ENCODE measurements around the gene ZNF195.
"Not testable (repeated sequence)": the region's sequence is repeated elsewhere in the genome, so short reads cannot be mapped to it uniquely, and the experiment has no call there.

ZNF195 gene

DNA sequence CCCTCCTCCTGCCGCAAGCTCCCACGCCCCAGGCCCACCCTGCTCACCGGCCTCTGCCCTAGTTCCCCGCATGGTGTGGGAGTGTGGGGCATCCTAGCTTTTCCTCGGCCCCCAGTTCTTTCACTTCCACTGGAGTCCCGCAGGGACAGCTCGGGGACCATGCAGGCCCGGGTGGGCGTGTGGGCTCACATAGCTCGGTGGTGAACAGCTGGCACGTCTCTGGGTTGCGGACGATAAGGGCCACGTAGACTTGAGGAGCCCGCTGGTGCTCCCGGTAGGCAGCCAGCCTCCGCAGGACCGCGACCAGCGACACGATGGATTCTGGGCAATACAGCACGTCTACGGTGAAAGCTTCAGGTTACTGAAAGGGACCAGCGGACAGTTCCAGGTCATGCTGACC, 34.7 kb upstream of the ZNF195 start:
- H3K79me1 ChIP-seq (replicated peaks; ENCODE audit: low read length, poor library complexity, severe bottlenecking); H2AK5ac ChIP-seq (ENCODE audit: low read length, severe bottlenecking); H3K4me1 ChIP-seq (ENCODE audit: control insufficient read depth, insufficient read depth, low read depth, low read length); DNase-seq; H3K36me3 ChIP-seq (ENCODE audit: control insufficient read depth in 1 of 2, insufficient read depth in 2 of 2, low read depth in 1 of 2, low read length in 2 of 2); H2AFZ ChIP-seq (ENCODE audit: low read depth, low read length); H3K4me2 ChIP-seq (ENCODE audit: low read length, poor library complexity, severe bottlenecking); H4K91ac ChIP-seq (ENCODE audit: low read length); H3K9ac ChIP-seq (ENCODE audit: low read length); H3K18ac ChIP-seq (ENCODE audit: low read depth in 1 of 2, low read length in 2 of 2); H3K14ac ChIP-seq (ENCODE audit: low read length in 2 of 2); H4K8ac ChIP-seq (ENCODE audit: low read length); H3K27ac ChIP-seq (ENCODE audit: low read length, poor library complexity, severe bottlenecking); H3K9me3 ChIP-seq (ENCODE audit: control insufficient read depth, low read length); H2BK5ac ChIP-seq (ENCODE audit: low read depth, low read length, poor library complexity, severe bottlenecking); H3K23ac ChIP-seq (ENCODE audit: low read length in 2 of 2); H3K4ac ChIP-seq (ENCODE audit: low read depth in 1 of 2, low read length in 2 of 2); H2BK120ac ChIP-seq (ENCODE audit: low read depth, low read length); H2BK12ac ChIP-seq (ENCODE audit: low read length in 2 of 2); H3K4me3 ChIP-seq (ENCODE audit: insufficient read depth in 1 of 2, low read depth in 1 of 2, low read length in 2 of 2); H3K27me3 ChIP-seq (ENCODE audit: control insufficient read depth in 1 of 2, insufficient read depth in 1 of 2, low read length in 2 of 2); H2BK15ac ChIP-seq (ENCODE audit: low read depth, poor library complexity, severe bottlenecking): not testable (repeated sequence)
- WGBS, result 90% methylated on average over 24 of the region's 24 CpGs

DNA sequence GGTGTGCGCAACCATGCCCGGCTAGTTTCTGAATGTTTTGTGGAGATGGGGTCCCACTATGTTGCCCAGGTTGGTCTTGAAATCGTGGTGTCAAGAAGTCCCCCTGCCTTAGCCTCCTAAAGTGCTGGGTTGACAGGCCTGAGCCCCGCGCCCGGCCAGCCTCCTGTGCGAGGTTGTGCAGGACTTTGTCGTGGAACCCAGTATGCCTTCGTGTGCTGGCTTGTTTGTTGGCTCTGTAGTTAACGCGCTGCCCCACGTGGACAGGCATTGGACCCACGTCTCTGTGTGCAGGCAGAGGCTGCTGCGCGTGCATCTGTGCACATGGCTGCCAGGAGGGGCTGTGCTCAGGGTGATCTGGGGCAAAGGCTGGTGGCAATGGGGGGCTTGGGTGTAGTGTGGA, 33.9 kb upstream of the ZNF195 start:
- Histone ChIP-seq H3K4ac (ENCODE audit: low read depth in 1 of 2, low read length in 2 of 2) (no peak overlapping the region), H3K23ac (ENCODE audit: low read length in 2 of 2) (no peak overlapping the region), H2BK15ac (ENCODE audit: low read depth, poor library complexity, severe bottlenecking) (no peak overlapping the region), H4K8ac (ENCODE audit: low read length) (no peak overlapping the region), H3K9me3 (ENCODE audit: control insufficient read depth, low read length) (no peaks in the 10 kb centered on the region), H3K4me1 (ENCODE audit: control insufficient read depth, insufficient read depth, low read depth, low read length) (no peaks in the 10 kb centered on the region), H3K79me1 (replicated peaks; ENCODE audit: low read length, poor library complexity, severe bottlenecking) (no peaks in the 10 kb centered on the region), H3K27ac (ENCODE audit: low read length, poor library complexity, severe bottlenecking) (no peak overlapping the region), H3K36me3 (ENCODE audit: control insufficient read depth in 1 of 2, insufficient read depth in 2 of 2, low read depth in 1 of 2, low read length in 2 of 2) (no peaks in the 10 kb centered on the region), H3K4me2 (ENCODE audit: low read length, poor library complexity, severe bottlenecking) (no peak overlapping the region), H3K18ac (ENCODE audit: low read depth in 1 of 2, low read length in 2 of 2) (no peak overlapping the region), H2BK5ac (ENCODE audit: low read depth, low read length, poor library complexity, severe bottlenecking) (no peak overlapping the region), H2BK12ac (ENCODE audit: low read length in 2 of 2) (no peak overlapping the region), H3K4me3 (ENCODE audit: insufficient read depth in 1 of 2, low read depth in 1 of 2, low read length in 2 of 2) (no peak overlapping the region), H2AK5ac (ENCODE audit: low read length, severe bottlenecking) (no peak overlapping the region), H3K9ac (ENCODE audit: low read length) (no peak overlapping the region), H3K14ac (ENCODE audit: low read length in 2 of 2) (no peak overlapping the region), H4K91ac (ENCODE audit: low read length) (no peak overlapping the region), H2BK120ac (ENCODE audit: low read depth, low read length) (no peak overlapping the region), H2AFZ (ENCODE audit: low read depth, low read length) (no peak overlapping the region), H3K27me3 (ENCODE audit: control insufficient read depth in 1 of 2, insufficient read depth in 1 of 2, low read length in 2 of 2) (no peaks in the 10 kb centered on the region)
- WGBS, result 77% methylated on average over 15 of the region's 15 CpGs
- DNase-seq, result no peak

DNA sequence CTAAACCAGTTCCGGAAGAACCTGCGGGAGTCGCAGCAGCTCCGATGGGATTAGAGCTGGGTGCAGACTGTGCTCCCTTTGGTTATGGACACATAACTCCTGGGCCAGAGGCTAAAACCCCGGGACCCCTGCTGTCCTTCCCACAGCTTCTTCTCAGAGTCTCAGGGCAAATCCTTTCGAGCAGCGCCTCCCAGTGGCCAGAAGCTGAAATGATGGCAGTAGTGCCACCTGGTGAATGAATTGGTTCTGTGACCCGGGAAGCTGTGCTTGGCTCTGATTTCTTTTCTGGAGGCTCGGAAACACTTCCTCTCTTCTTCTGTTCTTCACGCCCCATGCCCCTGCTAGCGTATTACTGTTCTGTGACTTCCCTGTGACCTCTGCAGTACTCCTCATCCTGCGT, 29.8 kb upstream of the ZNF195 start:
- H2BK120ac ChIP-seq (ENCODE audit: low read depth, low read length); H3K4me3 ChIP-seq (ENCODE audit: insufficient read depth in 1 of 2, low read depth in 1 of 2, low read length in 2 of 2); H3K18ac ChIP-seq (ENCODE audit: low read depth in 1 of 2, low read length in 2 of 2); H2BK12ac ChIP-seq (ENCODE audit: low read length in 2 of 2); H3K27me3 ChIP-seq (ENCODE audit: control insufficient read depth in 1 of 2, insufficient read depth in 1 of 2, low read length in 2 of 2); H2BK15ac ChIP-seq (ENCODE audit: low read depth, poor library complexity, severe bottlenecking); H4K91ac ChIP-seq (ENCODE audit: low read length); H3K9me3 ChIP-seq (ENCODE audit: control insufficient read depth, low read length); H3K4me2 ChIP-seq (ENCODE audit: low read length, poor library complexity, severe bottlenecking); H2AFZ ChIP-seq (ENCODE audit: low read depth, low read length); H2BK5ac ChIP-seq (ENCODE audit: low read depth, low read length, poor library complexity, severe bottlenecking); H3K14ac ChIP-seq (ENCODE audit: low read length in 2 of 2); H3K27ac ChIP-seq (ENCODE audit: low read length, poor library complexity, severe bottlenecking); H2AK5ac ChIP-seq (ENCODE audit: low read length, severe bottlenecking); H3K4ac ChIP-seq (ENCODE audit: low read depth in 1 of 2, low read length in 2 of 2); H3K36me3 ChIP-seq (ENCODE audit: control insufficient read depth in 1 of 2, insufficient read depth in 2 of 2, low read depth in 1 of 2, low read length in 2 of 2); H3K4me1 ChIP-seq (ENCODE audit: control insufficient read depth, insufficient read depth, low read depth, low read length); H3K9ac ChIP-seq (ENCODE audit: low read length); H3K23ac ChIP-seq (ENCODE audit: low read length in 2 of 2); H4K8ac ChIP-seq (ENCODE audit: low read length); H3K79me1 ChIP-seq (replicated peaks; ENCODE audit: low read length, poor library complexity, severe bottlenecking): not testable (repeated sequence)
- peak; percentile 63 for DNase-seq
- WGBS, result 53% methylated on average over 12 of the region's 12 CpGs

DNA sequence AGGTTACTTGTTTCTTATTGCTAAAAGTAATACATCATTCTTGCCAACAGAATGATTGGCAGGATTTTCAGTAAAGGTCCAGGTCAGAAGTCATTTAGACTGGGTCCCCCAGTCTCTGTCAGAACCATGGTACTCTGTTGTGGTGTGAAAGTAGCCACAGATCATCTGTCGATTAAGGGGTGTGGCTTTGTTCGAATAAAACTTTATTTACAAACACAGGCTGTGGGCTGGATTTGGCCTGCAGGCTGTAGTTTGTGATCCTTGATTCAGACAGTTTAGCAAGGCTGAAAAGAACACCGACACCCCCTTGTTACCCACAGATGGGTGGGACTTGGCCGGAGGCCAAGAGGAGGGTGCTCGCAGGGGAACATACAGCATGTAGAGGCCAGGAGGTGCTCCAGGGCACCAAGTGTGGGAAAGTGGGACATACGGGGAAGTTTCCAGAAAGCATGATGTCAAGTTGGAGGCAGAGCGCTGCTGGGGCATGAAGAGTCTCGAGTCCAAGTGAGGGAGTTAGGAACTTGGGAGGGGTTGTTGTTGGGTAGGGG, 29.2 kb upstream of the ZNF195 start:
- H4K8ac ChIP-seq (ENCODE audit: low read length); H2BK5ac ChIP-seq (ENCODE audit: low read depth, low read length, poor library complexity, severe bottlenecking); H3K23ac ChIP-seq (ENCODE audit: low read length in 2 of 2); H3K36me3 ChIP-seq (ENCODE audit: control insufficient read depth in 1 of 2, insufficient read depth in 2 of 2, low read depth in 1 of 2, low read length in 2 of 2); H2AFZ ChIP-seq (ENCODE audit: low read depth, low read length); H2BK120ac ChIP-seq (ENCODE audit: low read depth, low read length); H3K4me2 ChIP-seq (ENCODE audit: low read length, poor library complexity, severe bottlenecking); H2AK5ac ChIP-seq (ENCODE audit: low read length, severe bottlenecking); H4K91ac ChIP-seq (ENCODE audit: low read length); H3K4me3 ChIP-seq (ENCODE audit: insufficient read depth in 1 of 2, low read depth in 1 of 2, low read length in 2 of 2); H3K27me3 ChIP-seq (ENCODE audit: control insufficient read depth in 1 of 2, insufficient read depth in 1 of 2, low read length in 2 of 2); H3K14ac ChIP-seq (ENCODE audit: low read length in 2 of 2); H2BK12ac ChIP-seq (ENCODE audit: low read length in 2 of 2); H3K4ac ChIP-seq (ENCODE audit: low read depth in 1 of 2, low read length in 2 of 2); H3K9me3 ChIP-seq (ENCODE audit: control insufficient read depth, low read length); H2BK15ac ChIP-seq (ENCODE audit: low read depth, poor library complexity, severe bottlenecking); H3K4me1 ChIP-seq (ENCODE audit: control insufficient read depth, insufficient read depth, low read depth, low read length); H3K79me1 ChIP-seq (replicated peaks; ENCODE audit: low read length, poor library complexity, severe bottlenecking); H3K27ac ChIP-seq (ENCODE audit: low read length, poor library complexity, severe bottlenecking); DNase-seq; H3K9ac ChIP-seq (ENCODE audit: low read length); H3K18ac ChIP-seq (ENCODE audit: low read depth in 1 of 2, low read length in 2 of 2): not testable (repeated sequence)
- WGBS, result 91% methylated on average over 8 of the region's 8 CpGs

Data from mesenchymal stem cell (in vitro differentiated cells and primary cell).